Measurements from ENCODE around the gene TUBGCP3. TPM values are rescaled to one million over a fixed set of nuclear protein-coding genes. Genes with fewer than 3 reads are reported as not detected.
"Not testable (repeated sequence)": the region's sequence is repeated elsewhere in the genome, so short reads cannot be mapped to it uniquely, and the experiment has no call there.

The TUBGCP3 gene
- total RNA-seq, 1 experiment from 2014 or later: 37.3 TPM

- no peak overlapping the region for H4K5ac ChIP-seq (ENCODE audit: insufficient read length, low read depth, low read length)
- DNase-seq: no peak
- H3K27me3 ChIP-seq (ENCODE audit: insufficient read depth, low read length): no peaks in the 10 kb centered on the region
- H3K18ac ChIP-seq (ENCODE audit: insufficient read length, low read depth, low read length): no peak overlapping the region
- H4K20me1 ChIP-seq (ENCODE audit: control insufficient read depth, insufficient read depth, insufficient read length): peaks cover 3% of the 10 kb centered on the region
- H2BK120ac ChIP-seq (ENCODE audit: low read depth, low read length, poor library complexity, severe bottlenecking): no peak overlapping the region
- H3K4me1 ChIP-seq (ENCODE audit: insufficient read depth, low read length): no peaks in the 10 kb centered on the region
- no peak overlapping the region for H2BK20ac ChIP-seq (ENCODE audit: low read depth, low read length, poor library complexity, severe bottlenecking)
- H2BK15ac ChIP-seq (ENCODE audit: low read depth, low read length): no peak overlapping the region
- no peaks in the 10 kb centered on the region for H3K79me2 ChIP-seq (ENCODE audit: insufficient read depth, low read length)
- no peak overlapping the region for H3K14ac ChIP-seq (ENCODE audit: insufficient read depth, low read length)
- no peak overlapping the region for H3K4me2 ChIP-seq (ENCODE audit: insufficient read depth, insufficient read length, low read length)
- no CpG with 5 or more reads among the region's 11 CpGs for WGBS (ENCODE audit: extremely low coverage, insufficient read length, low lambda C conversion rate)
- H3K23me2 ChIP-seq (ENCODE audit: insufficient read length, low read depth, low read length, poor library complexity, severe bottlenecking): no peaks in the 10 kb centered on the region
- Mint-ChIP-seq H3K27ac (no peak overlapping the region; a peak in 1 of 7 replicates), H3K27me3 (ENCODE audit: low read depth) (peaks cover 50% of the 10 kb centered on the region), H3K9me3 (no peaks in the 10 kb centered on the region), H3K4me3 (no peak overlapping the region), H3K4me1 (peaks cover 24 to 25% of the 10 kb centered on the region in 2 experiments), H3K36me3 (ENCODE audit: insufficient read depth in 1 of 3, low read depth in 3 of 3) (no peaks in the 10 kb centered on the region)
- H3K9ac ChIP-seq (ENCODE audit: extremely low read depth, insufficient read length, low read length): no peak overlapping the region
- no peak overlapping the region for H2BK5ac ChIP-seq (ENCODE audit: insufficient read length, low read length)
- H2AFZ ChIP-seq (ENCODE audit: low read length): no peak overlapping the region
- no peak overlapping the region for H3K27ac ChIP-seq (ENCODE audit: insufficient read length, low read depth, low read length)
- no peak overlapping the region for H3K4ac ChIP-seq (ENCODE audit: low read depth, low read length)
- H4K91ac ChIP-seq (ENCODE audit: insufficient read length, low read depth, low read length): no peak overlapping the region
- H3K79me1 ChIP-seq (ENCODE audit: insufficient read depth, low read depth, low read length, poor library complexity, severe bottlenecking): no peaks in the 10 kb centered on the region
- no peak overlapping the region for H3K23ac ChIP-seq (ENCODE audit: insufficient read length, low read depth, low read length)
- TF ChIP-seq, protein P1, sequence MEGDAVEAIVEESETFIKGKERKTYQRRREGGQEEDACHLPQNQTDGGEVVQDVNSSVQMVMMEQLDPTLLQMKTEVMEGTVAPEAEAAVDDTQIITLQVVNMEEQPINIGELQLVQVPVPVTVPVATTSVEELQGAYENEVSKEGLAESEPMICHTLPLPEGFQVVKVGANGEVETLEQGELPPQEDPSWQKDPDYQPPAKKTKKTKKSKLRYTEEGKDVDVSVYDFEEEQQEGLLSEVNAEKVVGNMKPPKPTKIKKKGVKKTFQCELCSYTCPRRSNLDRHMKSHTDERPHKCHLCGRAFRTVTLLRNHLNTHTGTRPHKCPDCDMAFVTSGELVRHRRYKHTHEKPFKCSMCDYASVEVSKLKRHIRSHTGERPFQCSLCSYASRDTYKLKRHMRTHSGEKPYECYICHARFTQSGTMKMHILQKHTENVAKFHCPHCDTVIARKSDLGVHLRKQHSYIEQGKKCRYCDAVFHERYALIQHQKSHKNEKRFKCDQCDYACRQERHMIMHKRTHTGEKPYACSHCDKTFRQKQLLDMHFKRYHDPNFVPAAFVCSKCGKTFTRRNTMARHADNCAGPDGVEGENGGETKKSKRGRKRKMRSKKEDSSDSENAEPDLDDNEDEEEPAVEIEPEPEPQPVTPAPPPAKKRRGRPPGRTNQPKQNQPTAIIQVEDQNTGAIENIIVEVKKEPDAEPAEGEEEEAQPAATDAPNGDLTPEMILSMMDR (conservative IDR thresholded peaks at IDR 0.05): no peak
- H4K8ac ChIP-seq (replicated peaks; ENCODE audit: insufficient read length, low read depth, low read length): no peak overlapping the region
- H2AK5ac ChIP-seq (ENCODE audit: insufficient read length, low read length): no peak overlapping the region
- no peak overlapping the region for H3K56ac ChIP-seq (ENCODE audit: insufficient read length, low read depth, low read length)
- H3T11ph ChIP-seq (ENCODE audit: low read length): no peak overlapping the region
- no peaks in the 10 kb centered on the region for H3K9me3 ChIP-seq (ENCODE audit: control insufficient read depth, low read depth, low read length)
- no peak overlapping the region for H2BK12ac ChIP-seq (ENCODE audit: insufficient read length, low read depth, low read length)
Measured at GRCh38 chr13:112634102-112634501, 46.1 kb upstream of the TUBGCP3 start.

DNA sequence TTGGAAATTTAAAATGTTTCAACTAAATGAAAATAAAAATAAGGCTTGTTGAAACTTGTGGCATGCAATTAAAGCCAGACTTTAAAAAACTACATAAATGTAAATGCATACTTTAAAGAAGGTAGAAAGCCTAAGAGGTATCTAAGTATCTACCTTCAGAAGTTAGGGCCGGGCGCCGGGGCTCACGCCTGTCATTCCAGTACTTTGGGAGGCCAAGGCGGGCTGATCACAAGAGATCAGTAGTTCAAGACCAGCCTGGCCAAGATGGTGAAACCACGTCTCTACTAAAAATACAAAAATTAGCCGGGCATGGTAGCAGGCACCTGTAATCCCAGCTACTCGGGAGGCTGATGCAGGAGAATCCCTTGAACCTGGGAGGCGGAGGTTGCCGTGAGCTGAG, 42.3 kb upstream of the TUBGCP3 start:
- H3K9ac ChIP-seq (ENCODE audit: extremely low read depth, insufficient read length, low read length); H3K9me3 Mint-ChIP-seq; H3K9me3 ChIP-seq (ENCODE audit: control insufficient read depth, low read depth, low read length); DNase-seq; H2BK120ac ChIP-seq (ENCODE audit: low read depth, low read length, poor library complexity, severe bottlenecking); H4K91ac ChIP-seq (ENCODE audit: insufficient read length, low read depth, low read length); H2AFZ ChIP-seq (ENCODE audit: low read length); H3K27ac Mint-ChIP-seq; H3K4me2 ChIP-seq (ENCODE audit: insufficient read depth, insufficient read length, low read length); H3K23me2 ChIP-seq (ENCODE audit: insufficient read length, low read depth, low read length, poor library complexity, severe bottlenecking); H4K8ac ChIP-seq (replicated peaks; ENCODE audit: insufficient read length, low read depth, low read length); H2BK5ac ChIP-seq (ENCODE audit: insufficient read length, low read length); H4K20me1 ChIP-seq (ENCODE audit: control insufficient read depth, insufficient read depth, insufficient read length); H3K14ac ChIP-seq (ENCODE audit: insufficient read depth, low read length); H3K36me3 Mint-ChIP-seq (ENCODE audit: insufficient read depth in 1 of 3, low read depth in 3 of 3); H3K4me1 ChIP-seq (ENCODE audit: insufficient read depth, low read length); H3K27me3 ChIP-seq (ENCODE audit: insufficient read depth, low read length); H3K23ac ChIP-seq (ENCODE audit: insufficient read length, low read depth, low read length); H3T11ph ChIP-seq (ENCODE audit: low read length); H3K18ac ChIP-seq (ENCODE audit: insufficient read length, low read depth, low read length); H3K79me2 ChIP-seq (ENCODE audit: insufficient read depth, low read length); H2BK12ac ChIP-seq (ENCODE audit: insufficient read length, low read depth, low read length); H3K4me3 Mint-ChIP-seq; H3K4ac ChIP-seq (ENCODE audit: low read depth, low read length); H3K27ac ChIP-seq (ENCODE audit: insufficient read length, low read depth, low read length); H2BK20ac ChIP-seq (ENCODE audit: low read depth, low read length, poor library complexity, severe bottlenecking); H2AK5ac ChIP-seq (ENCODE audit: insufficient read length, low read length); H3K56ac ChIP-seq (ENCODE audit: insufficient read length, low read depth, low read length); H4K5ac ChIP-seq (ENCODE audit: insufficient read length, low read depth, low read length); H3K4me1 Mint-ChIP-seq; H3K79me1 ChIP-seq (ENCODE audit: insufficient read depth, low read depth, low read length, poor library complexity, severe bottlenecking); H2BK15ac ChIP-seq (ENCODE audit: low read depth, low read length): not testable (repeated sequence)
- no CpG with 5 or more reads among the region's 10 CpGs for WGBS (ENCODE audit: extremely low coverage, insufficient read length, low lambda C conversion rate)
- H3K27me3 Mint-ChIP-seq (ENCODE audit: low read depth): peaks cover 29% of the 10 kb centered on the region

All from H9 (cell line).